Right ventricle myocardium inferior (tissue), 1 donor: Measurements from ENCODE around the gene LARP4B. TPM values are rescaled to one million over a fixed set of nuclear protein-coding genes. Genes with fewer than 3 reads are reported as not detected.

Source experiments
- ATAC-seq: fragments of 200-7000 bp; cut with Tn5 transposase; one replicate; pipeline ENCODE4 v1.9.1; 2020; ENCODE audit warnings: mild to moderate bottlenecking, moderate library complexity
- DNase-seq: peaks from one replicate; pipeline ENCODE4 v3.0.0; 2021; ENCODE audit errors: missing footprints
- intact Hi-C: fragments of 100-400 bp; cut with DNase I; formaldehyde crosslinking; loops from one replicate; pipeline ENCODE4 v1.11.0; 2022
- total RNA-seq: library from RNA; stranded (reverse); fragmentation: NEBNext Ultra II Directional; extraction: Animal tissue kit (Norgen Biotek cat#: 25700); gene quantifications from one replicate; pipeline ENCODE4 v1.2.1, GENCODE V29; 2021
- donor health status: DM: no; HTN: yes; CAD: no; lungs with severe emphysema.

Gene LARP4B
- total RNA-seq, 1 donor from 2014 or later: 58.9 TPM

- DNase-seq (no peak), ATAC-seq (no peak)
- intact Hi-C loops: no loop called here
Measured at GRCh38 chr10:847868-848267, 83.6 kb downstream of the LARP4B start.

DNA sequence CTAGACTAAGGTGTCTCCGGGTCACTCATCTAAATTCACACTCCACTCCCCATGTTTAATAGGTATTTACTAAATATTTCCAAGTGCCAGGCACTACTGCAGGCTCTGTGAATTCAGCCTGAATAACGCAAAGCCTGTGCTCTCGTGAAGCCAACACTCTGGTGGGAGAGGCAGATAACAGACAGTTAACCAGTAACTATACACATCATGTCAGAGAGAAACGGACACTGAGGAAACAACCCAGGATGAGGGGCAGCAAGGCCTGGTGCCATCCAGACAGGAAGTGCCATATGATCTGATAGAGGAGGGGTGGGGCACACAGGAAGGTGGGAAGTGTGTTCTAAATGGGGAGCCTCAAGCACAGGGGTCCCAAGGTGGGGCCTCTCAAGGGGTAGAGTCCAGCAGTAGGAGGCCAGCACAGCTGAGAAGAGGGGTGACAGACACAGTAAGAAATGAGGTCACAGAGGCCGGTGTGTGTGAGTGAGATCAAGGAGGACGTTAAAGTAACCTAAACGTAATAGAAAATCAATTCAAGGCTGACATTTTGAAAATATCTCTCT lies 85.3 kb downstream of the LARP4B start:
- ATAC-seq: no peak
- intact Hi-C loops: no loop called here
- no peak for DNase-seq

GRCh38 chr10:845526-845925 lies 86.0 kb downstream of the LARP4B start:
- DNase-seq (no peak), ATAC-seq (no peak)
- intact Hi-C loops: no loop called here

DNA sequence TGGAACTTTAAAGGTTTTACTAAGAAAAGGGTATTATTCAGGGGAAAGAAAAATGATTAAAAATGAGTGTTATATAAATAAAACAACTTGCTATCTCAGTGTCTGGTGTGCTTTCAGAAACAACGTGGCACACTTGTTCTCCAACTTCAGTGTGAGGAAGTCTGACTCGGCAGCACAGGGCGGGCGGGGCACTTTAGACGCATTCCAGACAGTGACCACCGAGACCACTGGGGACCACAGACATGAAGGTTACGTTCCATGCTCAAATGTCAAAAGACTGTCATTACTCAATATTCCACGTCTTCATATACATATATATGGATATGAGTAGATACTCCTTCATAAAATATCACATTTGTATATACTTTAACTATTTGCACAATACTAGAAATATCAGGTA lies 87.0 kb downstream of the LARP4B start:
- DNase-seq (no peak), ATAC-seq (no peak)

DNA sequence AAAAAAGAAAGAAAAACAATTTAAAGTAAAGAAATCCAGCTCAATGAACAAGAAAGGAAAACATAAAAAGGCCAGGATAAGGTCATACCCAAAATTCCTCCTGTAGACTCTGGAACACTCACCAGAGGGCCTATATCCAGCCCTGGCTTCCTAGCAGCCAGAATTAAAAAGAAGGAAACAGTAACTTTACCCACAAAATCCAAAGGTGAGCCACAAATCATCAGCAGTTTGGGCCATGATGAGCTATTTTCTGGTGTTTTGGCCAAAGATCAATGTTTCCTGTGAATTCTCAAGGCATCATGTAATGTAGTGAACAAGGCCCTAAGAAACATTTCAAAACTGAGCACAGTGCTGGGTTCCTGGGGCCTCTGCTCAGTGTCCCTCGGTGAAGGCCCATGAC lies 87.8 kb downstream of the LARP4B start:
- ATAC-seq (no peak), DNase-seq (no peak)
- intact Hi-C loops: no loop called here

More for the DNA sequence above, 87.0 kb downstream of the LARP4B start:
- intact Hi-C loops: no loop called here

DNA sequence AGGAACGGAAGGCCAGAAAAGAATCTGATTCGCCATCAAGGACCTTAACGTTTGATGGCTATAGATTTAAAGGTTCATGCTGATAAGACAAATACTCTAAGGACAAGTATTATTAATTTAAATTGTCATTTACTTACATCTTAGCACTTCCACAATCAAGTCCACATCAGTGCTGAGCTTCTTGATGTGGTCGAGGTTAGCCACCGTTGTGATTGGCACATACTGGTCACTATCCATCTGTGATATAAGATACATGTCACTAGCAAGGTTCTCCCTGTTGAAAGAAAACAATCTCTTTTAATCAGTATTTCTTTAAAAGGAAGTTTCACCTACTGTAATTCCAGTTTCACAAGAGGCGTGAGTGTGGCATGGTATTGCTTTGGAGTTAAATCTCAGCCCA lies 88.7 kb downstream of the LARP4B start:
- ATAC-seq: no peak
- no peak for DNase-seq
- intact Hi-C loops: no loop called here

DNA sequence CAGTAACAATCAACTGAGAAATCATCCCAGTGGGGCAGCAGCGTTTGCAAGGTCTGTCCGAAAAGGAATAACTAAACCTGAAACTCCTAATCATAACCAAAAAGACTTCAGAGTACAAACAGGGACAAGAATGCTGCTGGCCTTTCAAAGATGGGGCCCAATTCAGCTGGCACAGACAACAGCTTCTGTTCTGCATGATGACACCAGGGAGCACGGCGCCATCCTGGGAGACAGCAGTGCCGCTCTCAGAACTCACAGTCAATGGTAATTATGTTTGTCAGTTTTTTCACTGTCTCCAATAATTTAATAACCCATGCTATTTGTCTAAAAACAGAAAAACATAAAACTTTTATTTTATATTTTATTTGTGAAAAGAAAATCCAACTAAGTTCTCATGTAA lies 90.0 kb downstream of the LARP4B start:
- ATAC-seq (no peak), DNase-seq (no peak)
- intact Hi-C loops: no loop called here

DNA sequence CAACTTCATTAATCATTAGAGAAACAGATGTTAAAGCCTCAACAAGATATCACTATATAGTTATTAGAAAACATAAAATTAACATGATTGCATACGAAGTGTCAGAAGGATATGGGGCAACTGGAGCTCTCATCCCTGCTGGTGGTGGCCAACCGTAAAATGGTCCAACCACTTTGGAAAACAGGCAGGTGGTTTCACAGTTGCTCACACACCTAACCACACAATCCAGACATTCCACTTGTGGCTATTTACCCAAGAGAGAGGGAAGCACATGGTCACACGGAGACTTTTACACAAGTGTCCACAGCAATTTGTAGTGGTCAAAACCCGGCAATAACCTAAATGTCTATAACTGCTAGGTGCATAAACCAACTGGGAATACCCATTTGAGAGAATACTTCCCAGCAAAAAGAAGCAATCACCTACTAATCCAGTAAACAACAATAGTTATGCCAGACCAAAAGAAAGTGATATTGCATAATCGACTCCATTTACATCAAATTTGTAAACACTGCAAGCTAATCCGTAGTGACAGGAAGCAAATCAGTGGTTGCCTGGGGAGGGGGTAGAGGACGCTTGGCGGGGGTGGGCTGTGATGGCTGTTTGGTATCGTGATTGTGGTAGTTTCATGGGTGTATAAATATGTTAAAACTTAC lies 91.8 kb downstream of the LARP4B start:
- DNase-seq (no peak), ATAC-seq (no peak)
- intact Hi-C loops: no loop called here

DNA sequence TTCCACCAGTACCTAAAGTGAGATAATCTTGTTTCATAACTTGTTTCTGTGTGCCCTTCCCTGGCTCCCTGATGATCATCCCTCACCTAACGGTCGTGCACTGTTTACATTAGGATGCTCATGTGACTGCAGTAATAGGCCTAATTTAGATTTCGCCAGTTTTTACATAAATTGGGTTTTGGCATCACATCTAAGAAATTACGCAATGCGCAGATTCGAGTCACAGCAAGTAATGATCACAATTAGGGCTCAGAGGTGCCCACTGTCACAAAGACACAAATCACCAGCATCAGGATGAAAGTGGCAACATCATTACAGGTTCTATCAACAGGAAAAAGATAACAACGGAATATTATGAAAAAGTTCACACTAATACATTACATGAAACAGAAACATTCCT lies 94.7 kb downstream of the LARP4B start:
- intact Hi-C loops: no loop called here
- ATAC-seq (no peak), DNase-seq (no peak)

GRCh38 chr10:834493-834892 lies 97.0 kb downstream of the LARP4B start:
- intact Hi-C loops: no loop called here
- ATAC-seq: no peak
- no peak for DNase-seq

- ATAC-seq: no peak
- intact Hi-C loops: no loop called here
Measured at GRCh38 chr10:829241-829640, 102.3 kb downstream of the LARP4B start.

GRCh38 chr10:828191-828590 lies 103.3 kb downstream of the LARP4B start:
- no peak for DNase-seq
- intact Hi-C loops: no loop called here
- ATAC-seq: no peak

More at GRCh38 chr10:829241-829640, 102.3 kb downstream of the LARP4B start:
- no peak for DNase-seq

DNA sequence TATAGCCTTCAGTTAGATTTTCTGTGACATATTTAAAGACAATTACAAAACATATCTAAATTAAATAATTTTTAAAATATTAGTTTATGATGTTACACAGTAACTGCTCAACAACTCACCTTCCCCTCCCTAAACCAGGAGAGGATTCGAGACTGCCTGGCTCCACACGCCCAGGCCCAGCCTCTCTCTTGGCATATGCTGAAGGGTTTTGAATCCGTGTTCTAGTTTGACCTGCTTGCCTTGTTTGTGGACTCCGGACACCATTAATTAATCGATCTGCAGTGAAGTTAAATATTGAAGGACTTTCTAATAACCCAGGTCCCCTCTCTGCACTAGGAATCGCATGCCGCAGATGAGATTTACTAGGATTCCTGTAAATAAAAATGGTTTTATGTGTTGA lies 106.6 kb downstream of the LARP4B start:
- intact Hi-C loops: no loop called here
- DNase-seq (no peak), ATAC-seq (no peak)

DNA sequence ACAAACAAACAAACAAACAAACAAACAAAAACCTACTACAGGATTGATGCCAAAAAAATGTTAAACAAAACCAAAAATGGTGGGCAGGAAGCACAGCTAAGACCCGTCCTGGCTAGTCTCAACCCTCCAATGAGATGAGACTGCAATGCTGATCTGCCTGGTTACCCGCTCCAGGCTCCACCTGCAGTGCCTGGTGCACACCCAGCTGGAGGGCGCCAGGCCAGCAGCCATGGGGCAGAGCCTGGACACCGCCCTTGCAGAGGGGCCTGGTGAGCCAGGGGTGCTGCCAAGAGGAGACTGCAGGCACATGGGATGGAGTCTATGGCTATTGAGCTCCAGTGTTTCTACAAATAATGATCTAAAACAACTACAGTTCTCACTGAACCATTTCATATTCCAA lies 107.0 kb downstream of the LARP4B start:
- intact Hi-C loops: no loop called here
- ATAC-seq (no peak), DNase-seq (no peak)

GRCh38 chr10:822661-823367 lies 108.7 kb downstream of the LARP4B start:
- DNase-seq (no peak), ATAC-seq (no peak)
- intact Hi-C loops: no loop called here

DNA sequence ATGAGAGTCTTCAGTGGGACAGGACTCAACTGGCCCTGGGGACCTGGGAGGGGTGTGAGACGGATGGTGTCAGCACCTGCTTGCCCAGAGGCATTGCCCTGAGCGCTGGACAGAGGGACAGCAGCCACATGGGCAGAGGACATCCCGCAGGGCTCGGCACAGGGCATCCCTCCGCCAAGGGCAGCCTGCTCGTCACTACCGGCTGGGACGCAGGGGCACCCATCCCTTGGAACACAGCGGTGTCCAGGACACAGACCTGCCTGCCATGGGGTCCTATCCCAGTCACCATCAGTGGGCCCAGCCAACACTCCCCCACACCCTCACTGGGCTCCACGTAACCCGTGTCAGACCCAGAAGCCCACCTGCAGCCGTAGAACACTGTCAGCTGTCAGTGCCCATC lies 109.3 kb downstream of the LARP4B start:
- DNase-seq: no peak
- no peak for ATAC-seq
- intact Hi-C loops: no loop called here

GRCh38 chr10:821322-821721 lies 110.2 kb downstream of the LARP4B start:
- intact Hi-C loops: no loop called here
- ATAC-seq (no peak), DNase-seq (no peak)

- intact Hi-C loops: loop anchor here (10.0 kb wide), 1 partner anchor 165 kb away; the partner anchor contains the start of gene GTPBP4
- DNase-seq (no peak), ATAC-seq (no peak)
Measured at GRCh38 chr10:819816-820215, 111.7 kb downstream of the LARP4B start.

- DNase-seq: no peak
- no peak for ATAC-seq
- intact Hi-C loops: loop anchor here (10.0 kb wide), 1 partner anchor 165 kb away; the partner anchor contains the start of gene GTPBP4
Measured at GRCh38 chr10:819326-819725, 112.2 kb downstream of the LARP4B start.

DNA sequence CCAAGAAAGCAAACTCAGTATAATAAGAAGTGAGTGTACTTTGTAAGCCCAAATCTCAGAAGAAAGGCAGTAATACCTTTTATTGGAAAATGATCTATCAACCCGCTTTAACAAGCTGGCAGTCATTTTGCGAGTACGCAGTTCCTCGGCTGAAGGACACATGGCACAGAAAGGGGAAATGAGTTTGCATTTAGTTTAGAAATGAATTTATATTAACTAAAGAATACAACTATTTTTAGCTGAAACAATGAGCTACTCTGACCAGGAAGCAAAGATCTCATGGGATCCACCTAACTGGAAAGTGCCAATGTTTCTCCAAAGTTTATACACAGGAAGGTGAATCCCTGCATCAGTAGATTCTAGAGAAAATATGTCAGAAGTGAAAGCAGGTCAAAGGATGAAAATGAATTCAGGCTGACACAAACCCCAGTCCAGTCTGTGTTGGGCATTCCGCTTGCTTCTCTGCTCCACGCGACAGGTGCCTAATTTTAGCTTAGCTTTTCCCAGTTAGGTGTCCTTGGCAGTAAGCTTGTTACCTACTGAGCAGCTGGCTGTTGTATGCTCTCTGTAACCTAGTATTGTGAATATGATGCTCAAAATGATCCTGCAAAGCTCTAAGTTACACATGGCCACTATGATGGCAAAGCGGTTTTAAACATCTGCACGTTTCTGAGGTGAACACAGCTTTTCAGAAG lies 112.8 kb downstream of the LARP4B start:
- ATAC-seq: no peak
- DNase-seq: no peak
- intact Hi-C loops: loop anchor here (10.0 kb wide), 1 partner anchor 166 kb away; the partner anchor contains the start of gene GTPBP4
